ENCODE data around the gene S100P.

- TF ChIP-seq CTCF (IDR thresholded peaks at IDR 0.05), result peak in 2 of 3 experiments; percentile 2 to 6
- TF ChIP-seq POLR2A (IDR thresholded peaks at IDR 0.05), result no peak
Observed at GRCh38 chr4:6709230-6710114, 15.8 kb downstream of the S100P start, which contains the start of gene MRFAP1L1.

Data from testis (tissue), 2 donors.